Measurements from ENCODE around the gene ZNF280A.
A peak's percentile ranks its signal among the peaks of the same experiment; 100 is the strongest.

The ZNF280A gene

GRCh38 chr22:22520020-22520656 is at the start of gene ZNF280A:
TSS of gene ZNF280A (minus strand) at chr22:22520270. CDS start at chr22:22515630, 4,640 bp downstream.
- no peak for DNase-seq

GRCh38 chr22:22569218-22569617 is 49.1 kb upstream of the ZNF280A start:
- no peak for DNase-seq

GRCh38 chr22:22565981-22566380 is 45.9 kb upstream of the ZNF280A start:
- no peak for DNase-seq

- DNase-seq, result peak; percentile 52
Observed at GRCh38 chr22:22558972-22559603, 39.0 kb upstream of the ZNF280A start, which contains the start of gene PRAME. TSS of gene PRAME (minus strand) at chr22:22559265. CDS start at chr22:22556832, 2,433 bp downstream.

GRCh38 chr22:22558071-22558971 is 38.3 kb upstream of the ZNF280A start:
- no peak for DNase-seq

- no peak for DNase-seq
Observed at GRCh38 chr22:22556995-22557925, 37.2 kb upstream of the ZNF280A start.

- DNase-seq, result no peak
Observed at GRCh38 chr22:22556578-22556977, 36.5 kb upstream of the ZNF280A start.

GRCh38 chr22:22555596-22555995 is 35.5 kb upstream of the ZNF280A start:
- DNase-seq, result no peak

GRCh38 chr22:22554587-22555284 is 34.7 kb upstream of the ZNF280A start:
- DNase-seq, result no peak

- DNase-seq, result no peak
Observed at GRCh38 chr22:22553735-22554586, 33.9 kb upstream of the ZNF280A start.

- no peak for DNase-seq
Observed at GRCh38 chr22:22553141-22553540, 33.1 kb upstream of the ZNF280A start.

GRCh38 chr22:22552630-22553029 is 32.6 kb upstream of the ZNF280A start:
- no peak for DNase-seq

- no peak for DNase-seq
Observed at GRCh38 chr22:22550789-22551434, 30.8 kb upstream of the ZNF280A start.

GRCh38 chr22:22548910-22549309 is 28.8 kb upstream of the ZNF280A start:
- DNase-seq, result no peak

- no peak for DNase-seq
Observed at GRCh38 chr22:22548317-22548716, 28.2 kb upstream of the ZNF280A start.

GRCh38 chr22:22547692-22548300 is 27.7 kb upstream of the ZNF280A start:
- DNase-seq, result no peak

GRCh38 chr22:22547226-22547625 is 27.2 kb upstream of the ZNF280A start:
- DNase-seq, result no peak

GRCh38 chr22:22546490-22546889 is 26.4 kb upstream of the ZNF280A start:
- DNase-seq, result no peak

GRCh38 chr22:22545084-22545483 is 25.0 kb upstream of the ZNF280A start:
- DNase-seq, result no peak

All from activated gamma-delta T cell treated with Interleukin-2 at 50 U/mL for 16 hours (primary cell).